ENCODE measurements around the gene GALNS.

The GALNS gene

GRCh38 chr16:88855176-88855575 lies 1.6 kb downstream of the GALNS start:
- DNase-seq, result no peak

- no peak for DNase-seq
Measured at GRCh38 chr16:88854306-88855111, 2.2 kb downstream of the GALNS start.

DNA sequence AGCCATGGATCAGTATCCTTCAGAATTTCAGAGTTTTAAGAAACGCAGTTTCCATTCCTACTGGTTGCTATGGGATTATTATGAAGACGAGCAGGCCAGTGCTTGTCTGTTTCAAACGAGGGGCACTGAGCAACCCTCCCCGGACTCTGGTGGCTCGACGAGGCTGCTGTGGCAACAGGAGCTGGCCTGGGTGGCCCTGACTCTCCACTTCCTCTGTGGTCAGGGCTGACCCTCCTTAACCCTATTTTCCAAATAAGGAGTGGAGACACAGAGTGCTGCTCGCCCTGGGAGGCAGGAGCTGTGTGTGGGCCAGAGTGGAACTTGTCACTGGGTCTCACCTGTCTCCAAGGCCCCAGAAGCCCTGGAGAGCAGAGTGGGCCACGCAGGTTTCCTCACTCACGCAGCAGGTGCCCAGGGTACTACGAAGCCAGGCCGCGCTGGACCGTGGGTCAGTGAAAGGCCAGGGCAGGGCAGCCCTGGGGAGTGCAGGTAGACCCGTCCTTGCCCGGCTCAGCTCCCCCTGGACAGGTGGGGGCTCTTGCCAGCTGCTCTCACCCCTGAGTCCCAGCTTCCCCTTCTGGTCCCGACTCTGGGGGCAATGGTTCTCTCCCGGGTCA lies 3.3 kb downstream of the GALNS start:
- no peak for DNase-seq

GRCh38 chr16:88851616-88852015 lies 5.1 kb downstream of the GALNS start:
- DNase-seq, result no peak

DNA sequence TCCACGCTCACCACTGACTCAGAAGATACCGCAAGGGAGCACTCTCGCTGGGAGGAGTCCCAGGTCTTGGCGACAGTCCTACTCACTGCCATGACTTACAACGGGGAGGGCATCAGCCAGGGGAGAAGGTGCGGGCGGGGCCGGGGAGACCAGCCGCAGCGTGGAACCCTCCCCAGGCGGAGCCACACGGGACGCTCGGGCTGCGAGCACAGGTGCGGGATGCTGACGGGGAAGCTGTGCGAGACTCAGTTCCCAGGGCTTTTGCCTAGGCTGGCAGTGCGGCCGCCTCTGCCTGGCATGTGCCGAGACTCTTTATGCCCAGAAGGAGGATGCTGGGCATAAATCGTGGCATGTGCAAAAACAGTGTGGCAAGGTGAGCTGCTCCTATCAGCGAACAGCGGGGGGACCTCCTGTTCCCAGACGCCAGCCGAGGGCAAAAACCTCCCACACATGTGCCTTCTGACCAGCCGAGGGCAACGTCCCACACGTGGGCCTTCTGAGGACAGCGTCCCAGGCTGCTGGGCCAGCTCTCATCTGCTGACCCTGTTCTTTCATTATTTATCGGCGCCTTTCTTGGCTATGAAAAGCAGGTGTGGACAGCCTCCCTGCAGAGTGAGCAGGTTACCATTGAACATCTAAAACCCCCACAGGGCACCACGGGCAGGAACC lies 6.1 kb downstream of the GALNS start:
- DNase-seq, result no peak

GRCh38 chr16:88848557-88848956 lies 8.2 kb downstream of the GALNS start:
- DNase-seq, result no peak

- DNase-seq, result no peak
Measured at GRCh38 chr16:88847654-88848053, 9.1 kb downstream of the GALNS start.

DNA sequence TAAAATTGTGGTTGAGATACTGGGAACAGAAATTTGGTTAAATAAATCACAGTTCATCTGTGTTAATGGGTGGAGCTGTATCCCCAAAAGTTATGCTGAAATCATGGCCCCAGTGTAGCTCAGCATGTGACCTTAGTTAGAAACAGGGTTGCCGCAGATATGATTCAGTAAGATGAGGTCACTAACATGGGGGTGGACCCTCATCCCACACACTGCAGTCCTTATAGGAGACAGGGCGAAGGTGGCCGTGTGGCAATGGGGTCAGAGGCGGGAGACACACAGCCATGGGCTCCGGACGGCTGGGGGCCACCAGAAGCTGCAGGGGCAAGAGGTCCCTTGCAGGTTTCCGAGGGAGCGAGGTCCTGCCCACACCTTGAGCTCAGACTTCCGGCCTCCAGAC lies 10.7 kb downstream of the GALNS start:
- DNase-seq, result no peak

DNA sequence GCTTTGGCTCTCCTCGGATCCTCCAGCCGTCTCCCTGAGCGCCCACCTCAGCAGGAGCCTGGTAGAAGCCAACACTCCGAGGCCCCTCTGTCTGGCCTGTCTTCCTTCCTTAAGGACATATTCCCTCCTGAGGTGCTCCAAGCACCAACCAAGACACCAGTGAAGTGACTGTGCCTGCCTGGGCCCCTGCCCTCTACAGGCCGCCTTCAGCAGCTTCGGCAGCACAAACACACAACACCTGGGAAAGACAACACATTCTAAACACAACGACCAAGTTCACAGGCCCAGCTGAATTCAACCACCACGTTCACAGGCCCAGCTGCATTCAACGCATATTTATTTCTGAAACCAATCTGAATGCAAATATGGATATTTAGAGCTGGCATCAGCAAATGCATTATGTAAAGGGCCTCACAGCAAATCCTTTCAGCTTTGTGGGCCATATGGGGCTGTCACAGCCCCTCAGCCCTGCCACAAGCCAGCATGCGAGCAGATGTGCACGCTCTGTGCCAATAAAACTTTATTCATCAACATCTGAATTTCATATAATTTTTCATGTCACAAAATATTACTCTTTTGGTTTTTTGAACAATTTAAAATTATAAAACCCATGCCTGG lies 12.2 kb downstream of the GALNS start:
- no peak for DNase-seq

DNA sequence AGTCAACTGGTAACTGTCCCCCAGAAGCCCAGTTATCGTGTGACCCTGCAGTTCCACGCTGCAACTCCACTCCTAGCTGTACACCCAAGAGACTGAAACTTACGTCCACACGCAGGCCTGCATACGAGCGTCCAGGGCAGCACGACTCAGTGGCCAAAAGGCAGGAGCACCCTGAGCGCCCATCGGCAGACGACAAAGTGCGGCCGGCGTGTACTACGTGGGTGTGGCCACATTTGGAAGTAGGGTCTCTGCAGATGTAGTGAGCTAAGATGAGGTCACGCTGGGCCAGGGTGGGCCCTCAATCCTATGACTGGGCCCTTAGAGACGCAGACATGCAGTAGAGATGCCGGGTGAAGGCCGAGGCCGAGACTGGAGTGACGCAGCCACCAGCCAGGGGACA lies 13.5 kb downstream of the GALNS start:
- DNase-seq, result no peak

DNA sequence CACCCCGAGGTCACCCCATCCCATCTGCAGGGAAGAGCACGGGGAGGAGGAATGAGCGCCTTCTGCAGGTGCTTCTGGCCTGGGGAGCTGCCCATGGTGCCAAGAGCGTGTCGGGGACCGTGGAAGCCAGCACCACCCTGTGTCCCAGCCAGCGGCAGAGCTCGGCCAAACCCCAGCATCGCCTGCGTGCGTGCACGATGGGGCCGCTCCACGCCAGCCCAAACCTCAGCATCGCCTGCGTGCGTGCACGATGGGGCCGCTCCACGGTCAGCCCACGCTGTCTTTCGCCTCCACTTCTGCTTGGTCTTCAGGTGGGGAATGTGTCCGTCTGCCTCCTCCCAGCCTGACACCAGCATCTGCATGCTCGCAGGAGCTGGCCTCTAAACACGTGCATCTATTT lies 13.9 kb downstream of the GALNS start:
- DNase-seq, result no peak

DNA sequence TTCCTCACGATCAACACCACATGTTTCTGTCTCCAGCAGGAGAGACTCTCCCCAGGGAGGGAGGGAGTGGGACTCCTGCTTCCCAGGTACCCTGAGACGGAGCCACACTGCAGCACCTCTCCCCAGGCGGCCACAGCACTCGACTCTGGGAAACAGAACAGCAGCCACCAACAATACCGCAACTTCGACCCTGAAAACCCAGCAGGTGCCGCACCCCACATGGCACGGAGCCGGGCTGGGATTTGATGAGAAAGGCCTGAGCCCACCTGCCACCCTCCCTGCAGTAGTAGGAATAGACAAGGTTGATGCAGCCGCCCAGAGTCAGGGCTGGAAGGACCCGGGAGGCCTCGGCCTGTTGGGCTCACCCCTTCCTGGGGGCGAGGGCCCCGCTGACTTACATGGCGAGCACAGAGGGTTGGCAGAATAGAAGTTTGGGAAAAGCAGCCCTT lies 14.4 kb downstream of the GALNS start:
- no peak for DNase-seq

DNA sequence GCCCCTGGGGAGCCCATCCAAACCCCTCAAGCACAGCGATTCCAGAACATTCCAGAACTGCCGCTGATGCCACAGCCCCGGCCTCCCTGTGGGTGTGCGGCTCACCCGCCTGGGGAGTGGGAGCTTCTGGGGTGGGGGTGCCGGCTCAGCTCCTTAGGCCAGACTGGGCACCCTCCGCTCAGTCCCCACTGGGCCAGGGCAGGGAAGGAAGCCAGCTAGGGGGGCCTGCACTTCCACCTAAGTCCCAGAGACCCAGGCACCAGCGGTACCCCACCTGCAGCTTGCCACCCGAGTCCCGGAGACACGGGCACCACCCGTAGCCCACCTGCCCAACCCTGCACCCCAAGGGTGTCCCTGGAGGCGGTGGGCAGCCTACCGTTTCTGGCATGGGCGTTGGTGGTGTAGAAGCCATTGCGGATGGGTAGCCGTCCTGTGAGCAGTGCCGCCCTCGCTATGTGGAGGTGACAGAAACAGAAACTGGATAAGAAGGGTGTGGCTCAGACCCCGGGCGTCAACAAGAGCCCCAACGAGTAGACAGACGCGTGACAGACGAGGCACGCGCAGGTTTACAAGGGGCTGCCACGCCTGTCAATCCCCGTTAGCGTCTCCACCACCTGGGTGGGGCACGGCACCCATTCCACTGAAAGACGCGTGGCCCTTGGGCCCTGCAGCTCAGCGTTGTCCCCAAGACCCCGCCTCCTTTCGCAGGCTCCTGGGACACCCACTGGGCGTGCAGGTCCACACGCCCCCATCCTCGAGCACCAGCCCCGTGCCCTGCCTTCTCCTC lies 15.0 kb downstream of the GALNS start:
- DNase-seq, result no peak

DNA sequence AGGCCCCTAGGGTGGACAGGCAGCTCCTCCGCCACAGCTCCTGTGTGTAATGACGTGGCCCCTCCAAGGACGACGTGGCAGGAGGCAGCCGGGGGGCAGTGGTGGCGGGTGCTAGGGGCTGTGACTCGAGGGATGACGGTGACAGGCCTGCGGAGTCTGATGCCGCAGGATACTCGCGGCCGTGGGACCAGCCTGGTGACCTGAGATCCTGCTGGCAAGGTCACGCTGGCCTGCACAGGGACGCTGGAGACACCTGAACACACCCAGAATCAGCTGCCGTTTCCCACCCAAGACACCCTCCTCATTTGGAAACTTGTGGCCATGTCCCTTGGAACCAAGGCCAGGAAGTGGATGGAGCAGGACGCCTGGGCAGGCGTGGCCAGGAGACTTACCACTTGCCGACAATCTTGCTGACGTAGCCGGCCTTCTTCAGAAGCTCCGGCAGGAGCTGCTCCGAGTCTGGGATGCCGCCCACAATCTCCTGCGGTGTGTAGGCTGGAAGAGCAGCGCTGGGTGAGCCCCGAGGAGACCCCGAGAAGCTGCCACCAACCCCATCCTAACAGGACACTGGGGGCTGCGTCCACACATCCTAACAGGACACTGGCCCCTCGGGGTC lies 16.0 kb downstream of the GALNS start:
- DNase-seq, result no peak

GRCh38 chr16:88839745-88840599 lies 16.8 kb downstream of the GALNS start:
- peak; percentile 21 for DNase-seq

DNA sequence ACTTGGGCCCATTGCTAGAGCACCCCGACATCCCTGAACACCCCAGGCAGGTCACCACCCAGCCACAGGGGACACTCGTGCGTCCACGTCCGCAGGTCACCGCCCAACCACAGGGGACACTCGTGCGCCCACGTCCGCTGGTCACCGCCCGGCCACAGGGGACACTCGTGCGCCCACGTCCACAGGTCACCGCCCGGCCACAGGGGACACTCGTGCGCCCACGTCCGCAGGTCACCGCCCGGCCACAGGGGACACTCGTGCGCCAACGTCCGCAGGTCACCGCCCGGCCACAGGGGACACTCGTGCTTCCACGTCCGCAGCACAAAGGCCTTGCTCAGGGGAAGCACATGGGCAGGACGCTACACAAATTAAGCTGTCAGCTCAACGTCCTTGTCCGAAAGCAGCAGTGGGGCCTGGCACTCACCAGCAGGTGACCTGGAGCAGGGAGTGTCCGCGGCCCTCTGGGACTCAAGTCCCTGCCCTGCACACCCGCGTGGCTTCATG lies 17.7 kb downstream of the GALNS start:
- no peak for DNase-seq

DNA sequence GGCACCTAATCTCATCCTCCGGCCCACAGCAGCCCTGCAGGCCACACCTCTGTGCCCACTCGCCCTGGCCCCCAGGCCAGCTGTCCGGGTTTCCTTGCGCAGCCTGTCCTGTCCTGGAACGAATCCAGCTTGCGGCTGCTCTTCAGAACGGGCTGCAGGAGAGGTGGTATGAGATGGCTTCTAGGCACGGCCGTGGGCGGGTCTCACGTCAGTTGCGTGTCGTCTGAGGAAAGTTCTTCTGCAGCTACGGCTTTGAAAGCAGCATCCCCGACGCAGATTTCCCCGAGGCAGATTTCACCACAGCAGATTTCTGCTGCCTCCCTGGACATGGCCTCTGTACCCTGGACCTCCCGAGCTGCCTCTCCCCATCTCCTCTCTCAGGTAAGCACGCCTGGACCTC lies 18.2 kb downstream of the GALNS start:
- DNase-seq, result no peak

DNA sequence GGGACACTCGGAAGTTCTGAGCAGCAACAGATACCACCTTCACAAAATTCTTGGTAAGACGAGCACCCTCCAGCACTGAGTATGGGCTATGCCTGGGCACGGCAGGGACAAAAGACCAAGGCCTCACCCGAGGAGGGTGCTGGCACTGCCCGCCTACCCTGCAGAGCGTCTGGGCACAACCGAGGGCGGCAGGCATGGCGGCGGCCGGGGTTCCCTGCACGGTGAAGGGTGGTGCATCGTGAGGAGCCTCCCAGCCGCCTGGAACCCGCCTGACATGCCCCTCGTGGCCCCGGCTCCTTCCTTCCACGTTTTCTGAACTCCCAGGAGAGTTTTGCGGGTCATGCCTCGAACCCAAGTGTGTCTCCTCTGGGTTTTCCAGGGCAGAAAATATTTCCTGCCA lies 18.9 kb downstream of the GALNS start:
- DNase-seq, result no peak

DNA sequence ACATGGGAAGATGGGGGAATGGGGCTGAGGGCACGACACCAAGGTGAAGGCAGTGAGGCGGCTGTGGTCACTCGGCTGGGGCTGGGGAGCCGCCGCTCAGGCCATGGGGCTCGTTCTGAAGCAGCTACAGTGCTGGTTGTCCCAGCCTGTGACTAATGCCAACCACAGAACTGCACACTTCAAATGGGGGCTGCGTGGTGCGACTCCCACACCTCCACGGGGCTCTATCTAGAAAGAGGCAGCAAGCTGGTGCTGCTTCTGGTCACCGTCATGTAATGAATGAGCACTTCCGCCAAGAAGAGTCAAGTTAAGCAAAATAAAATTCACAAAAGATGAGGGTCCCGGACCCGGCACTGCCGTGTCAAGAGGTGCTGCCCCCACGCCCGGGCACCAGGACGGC lies 20.0 kb downstream of the GALNS start:
- no peak for DNase-seq

DNA sequence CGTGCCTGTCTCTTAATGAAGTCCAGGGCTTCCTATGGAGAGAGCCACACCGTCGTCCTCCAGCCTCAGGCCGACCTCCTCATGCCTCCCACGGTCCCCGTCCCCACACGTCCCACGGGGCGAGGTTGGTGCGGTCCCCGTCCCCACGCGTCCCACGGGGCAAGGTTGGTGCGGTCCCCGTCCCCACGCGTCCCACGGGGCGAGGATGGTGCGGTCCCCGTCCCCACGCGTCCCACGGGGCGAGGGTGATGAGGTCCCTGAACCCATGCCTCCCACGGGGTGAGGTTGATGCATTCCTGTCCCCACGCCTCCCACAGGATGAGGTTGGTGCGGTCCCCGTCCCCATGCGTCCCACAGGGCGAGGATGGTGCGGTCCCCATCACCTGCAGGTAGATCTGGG lies 20.9 kb downstream of the GALNS start:
- DNase-seq, result no peak

DNA sequence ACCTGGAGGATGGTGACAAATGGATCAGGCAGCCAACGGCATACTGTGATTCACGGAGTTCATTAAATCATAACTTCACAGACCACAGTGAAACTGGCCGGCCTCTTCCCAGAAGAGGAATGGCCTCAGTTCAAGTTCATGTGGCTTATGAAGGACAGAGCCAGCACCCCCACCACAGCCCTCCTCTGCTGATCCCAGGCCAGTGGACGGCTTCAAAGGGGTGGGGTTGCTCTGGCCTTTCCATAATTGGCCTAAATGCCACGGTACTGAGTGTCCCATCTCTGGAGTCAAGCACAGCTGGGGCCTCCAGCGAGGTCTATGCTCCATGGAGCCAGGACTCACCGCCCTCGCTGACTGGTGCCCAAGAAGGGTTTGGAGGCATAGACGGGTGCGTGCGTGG lies 21.4 kb downstream of the GALNS start:
- no peak for DNase-seq
